Panc1 (cell line): Measurements from ENCODE around the gene CAV1. TPM values are rescaled to one million over a fixed set of nuclear protein-coding genes. Genes with fewer than 3 reads are reported as not detected.

Experiments
- ATAC-seq: fragments of 200-7000 bp; cut with Tn5 transposase; 2 replicates; pipeline ENCODE4 v1.9.1; 2020; ENCODE audit warnings: mild to moderate bottlenecking, moderate library complexity
- BruUV-seq: library from RNA; stranded (reverse); fragments of 400-500 nt; replicated peaks from 2 replicates; lab custom pipeline; 2021; lab: Mats Ljungman, UMichigan
- CTCF ChIA-PET: fragments of 300-600 bp; sonication (Branson Sonifier 250); formaldehyde crosslinking; loops from one replicate; lab custom pipeline; 2022; ENCODE audit warnings: antibody characterized with exemption; lab: Charles Lee
- POLR2A ChIA-PET: fragments of 300-600 bp; sonication (Branson Sonifier 250); formaldehyde crosslinking; loops from one replicate; lab custom pipeline; 2022; ENCODE audit warnings: antibody characterized with exemption; lab: Charles Lee
- DNase-seq: peaks from one replicate; pipeline ENCODE4 v3.0.0-alpha.2; 2010; ENCODE audit warnings: low read depth, low spot score
- H3K27ac ChIP-seq: 2 replicates; pipeline ENCODE4 v1.5.1; 2011; ENCODE audit warnings: mild to moderate bottlenecking, low read length, inconsistent platforms
- H3K27me3 ChIP-seq: fragments of 200-500 bp; sonication (Bioruptor generic); 2 replicates; pipeline ENCODE4 v1.6.0; 2014; ENCODE audit warnings: low read length, inconsistent platforms; ENCODE audit not compliant: control insufficient read depth, insufficient read depth
- H3K36me3 ChIP-seq: fragments of 200-500 bp; sonication (Bioruptor generic); 2 replicates; pipeline ENCODE4 v1.5.1; 2014; ENCODE audit warnings: inconsistent platforms, mild to moderate bottlenecking, low read length, moderate library complexity; ENCODE audit not compliant: control insufficient read depth, insufficient read depth
- H3K4me1 ChIP-seq: 2 replicates; pipeline ENCODE4 v1.5.1; 2011; ENCODE audit warnings: inconsistent platforms, mild to moderate bottlenecking, low read length, moderate library complexity; ENCODE audit not compliant: control insufficient read depth, insufficient read depth
- H3K4me3 ChIP-seq, 2 experiments: 2 replicates each; pipeline ENCODE4 v1.5.1; 2011 to 2012; ENCODE audit warnings: low read depth in 2 of 2, low read length in 2 of 2, mild to moderate bottlenecking in 2 of 2, inconsistent platforms in 1 of 2, moderate library complexity in 1 of 2
- H3K9me3 ChIP-seq: fragments of 200-500 bp; sonication (Bioruptor generic); 2 replicates; pipeline ENCODE4 v1.5.1; 2014; ENCODE audit warnings: low read depth, mild to moderate bottlenecking, inconsistent platforms, low read length, moderate library complexity; ENCODE audit not compliant: control insufficient read depth, insufficient read depth
- POLR2AphosphoS5 ChIP-seq: IDR thresholded peaks from 2 replicates; pipeline ENCODE4 v1.6.1; 2012; ENCODE audit warnings: mild to moderate bottlenecking, low read depth, low read length, moderate library complexity
- SIN3A ChIP-seq: IDR thresholded peaks from 2 replicates; pipeline ENCODE4 v1.6.1; 2012; ENCODE audit warnings: low read depth, mild to moderate bottlenecking, low read length, moderate library complexity, borderline replicate concordance; ENCODE audit not compliant: insufficient read depth
- TCF7L2 ChIP-seq: IDR thresholded peaks from 2 replicates; pipeline ENCODE4 v1.6.1; 2011; ENCODE audit warnings: mild to moderate bottlenecking, low read depth, low read length, inconsistent platforms
- in situ Hi-C: cut with HindIII; loops from 2 replicates; pipeline ENCODE4 v1.10.0; 2016; ENCODE audit warnings: low sequenced_read_pairs, low pct_unique_long_range_greater_than_20kb
- intact Hi-C: fragments of 100-400 bp; cut with micrococcal nuclease; formaldehyde crosslinking; loops from one replicate; pipeline ENCODE4 v1.10.0; 2022; ENCODE audit not compliant: unreplicated experiment
- total RNA-seq: library from RNA; stranded (reverse); gene quantifications from one replicate; pipeline ENCODE4 v1.2.1, GENCODE V29; 2021; ENCODE audit not compliant: unreplicated experiment
- TF ChIP-seq, protein P1 (sequence below), 2 experiments: IDR thresholded peaks; 2 replicates each; pipeline ENCODE4 v1.6.1; 2011 to 2012; ENCODE audit warnings: low read depth in 2 of 2, control low read depth in 1 of 2, low read length in 1 of 2, mild to moderate bottlenecking in 1 of 2, moderate library complexity in 1 of 2; ENCODE audit not compliant: insufficient read depth in 1 of 2
- TF ChIP-seq, protein P2 (sequence below): fragments of 450-650 bp; IDR thresholded peaks from 2 replicates; pipeline ENCODE4 v1.5.1; 2017; ENCODE audit warnings: mild to moderate bottlenecking

CAV1 gene
- total RNA-seq, 1 experiment from 2014 or later: 496 TPM

DNA sequence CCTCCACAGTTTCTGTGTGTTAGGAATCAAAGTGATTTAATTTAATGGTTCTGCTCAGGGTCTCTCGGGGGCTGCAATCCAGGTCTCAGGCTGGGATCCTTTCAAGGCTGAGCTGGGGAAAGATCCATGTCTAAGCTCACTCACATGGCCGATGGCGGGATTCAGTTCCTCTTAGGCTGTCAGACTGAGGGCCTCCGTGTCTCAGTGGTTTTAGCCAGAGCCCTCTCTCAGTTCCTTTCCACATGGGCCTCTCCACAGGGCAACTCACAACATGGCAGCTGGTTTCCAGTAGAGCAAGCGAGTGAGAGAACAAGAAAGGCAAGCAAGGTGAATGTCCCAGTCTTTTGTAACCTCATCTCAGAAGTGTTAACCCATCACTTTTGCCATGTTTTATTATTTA, 26.9 kb downstream of the CAV1 start:
- Histone ChIP-seq H3K9me3 (no peaks in the 10 kb centered on the region), H3K4me1 (peaks cover 69% of the 10 kb centered on the region), H3K36me3 (peaks cover 38% of the 10 kb centered on the region), H3K27ac (peak overlapping the region; percentile 26; the same call in 1 of the 2 replicates), H3K4me3 (no peak overlapping the region), H3K27me3 (no peaks in the 10 kb centered on the region)
- POLR2A ChIA-PET: no interaction called here
- intact Hi-C loops (no loop called here), in situ Hi-C loops (no loop called here)
- ATAC-seq: no peak
- no peak for DNase-seq
- TF ChIP-seq SIN3A (no peak), POLR2AphosphoS5 (no peak), TCF7L2 (no peak)
- TF ChIP-seq, protein P1, sequence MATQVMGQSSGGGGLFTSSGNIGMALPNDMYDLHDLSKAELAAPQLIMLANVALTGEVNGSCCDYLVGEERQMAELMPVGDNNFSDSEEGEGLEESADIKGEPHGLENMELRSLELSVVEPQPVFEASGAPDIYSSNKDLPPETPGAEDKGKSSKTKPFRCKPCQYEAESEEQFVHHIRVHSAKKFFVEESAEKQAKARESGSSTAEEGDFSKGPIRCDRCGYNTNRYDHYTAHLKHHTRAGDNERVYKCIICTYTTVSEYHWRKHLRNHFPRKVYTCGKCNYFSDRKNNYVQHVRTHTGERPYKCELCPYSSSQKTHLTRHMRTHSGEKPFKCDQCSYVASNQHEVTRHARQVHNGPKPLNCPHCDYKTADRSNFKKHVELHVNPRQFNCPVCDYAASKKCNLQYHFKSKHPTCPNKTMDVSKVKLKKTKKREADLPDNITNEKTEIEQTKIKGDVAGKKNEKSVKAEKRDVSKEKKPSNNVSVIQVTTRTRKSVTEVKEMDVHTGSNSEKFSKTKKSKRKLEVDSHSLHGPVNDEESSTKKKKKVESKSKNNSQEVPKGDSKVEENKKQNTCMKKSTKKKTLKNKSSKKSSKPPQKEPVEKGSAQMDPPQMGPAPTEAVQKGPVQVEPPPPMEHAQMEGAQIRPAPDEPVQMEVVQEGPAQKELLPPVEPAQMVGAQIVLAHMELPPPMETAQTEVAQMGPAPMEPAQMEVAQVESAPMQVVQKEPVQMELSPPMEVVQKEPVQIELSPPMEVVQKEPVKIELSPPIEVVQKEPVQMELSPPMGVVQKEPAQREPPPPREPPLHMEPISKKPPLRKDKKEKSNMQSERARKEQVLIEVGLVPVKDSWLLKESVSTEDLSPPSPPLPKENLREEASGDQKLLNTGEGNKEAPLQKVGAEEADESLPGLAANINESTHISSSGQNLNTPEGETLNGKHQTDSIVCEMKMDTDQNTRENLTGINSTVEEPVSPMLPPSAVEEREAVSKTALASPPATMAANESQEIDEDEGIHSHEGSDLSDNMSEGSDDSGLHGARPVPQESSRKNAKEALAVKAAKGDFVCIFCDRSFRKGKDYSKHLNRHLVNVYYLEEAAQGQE (IDR thresholded peaks at IDR 0.05; ENCODE audit: insufficient read depth in 1 of 2, low read depth in 2 of 2, low read length in 1 of 2): no peak
- TF ChIP-seq, protein P2, sequence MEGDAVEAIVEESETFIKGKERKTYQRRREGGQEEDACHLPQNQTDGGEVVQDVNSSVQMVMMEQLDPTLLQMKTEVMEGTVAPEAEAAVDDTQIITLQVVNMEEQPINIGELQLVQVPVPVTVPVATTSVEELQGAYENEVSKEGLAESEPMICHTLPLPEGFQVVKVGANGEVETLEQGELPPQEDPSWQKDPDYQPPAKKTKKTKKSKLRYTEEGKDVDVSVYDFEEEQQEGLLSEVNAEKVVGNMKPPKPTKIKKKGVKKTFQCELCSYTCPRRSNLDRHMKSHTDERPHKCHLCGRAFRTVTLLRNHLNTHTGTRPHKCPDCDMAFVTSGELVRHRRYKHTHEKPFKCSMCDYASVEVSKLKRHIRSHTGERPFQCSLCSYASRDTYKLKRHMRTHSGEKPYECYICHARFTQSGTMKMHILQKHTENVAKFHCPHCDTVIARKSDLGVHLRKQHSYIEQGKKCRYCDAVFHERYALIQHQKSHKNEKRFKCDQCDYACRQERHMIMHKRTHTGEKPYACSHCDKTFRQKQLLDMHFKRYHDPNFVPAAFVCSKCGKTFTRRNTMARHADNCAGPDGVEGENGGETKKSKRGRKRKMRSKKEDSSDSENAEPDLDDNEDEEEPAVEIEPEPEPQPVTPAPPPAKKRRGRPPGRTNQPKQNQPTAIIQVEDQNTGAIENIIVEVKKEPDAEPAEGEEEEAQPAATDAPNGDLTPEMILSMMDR: no peak
- BruUV-seq: no TSS peak
- CTCF ChIA-PET: no interaction called here

DNA sequence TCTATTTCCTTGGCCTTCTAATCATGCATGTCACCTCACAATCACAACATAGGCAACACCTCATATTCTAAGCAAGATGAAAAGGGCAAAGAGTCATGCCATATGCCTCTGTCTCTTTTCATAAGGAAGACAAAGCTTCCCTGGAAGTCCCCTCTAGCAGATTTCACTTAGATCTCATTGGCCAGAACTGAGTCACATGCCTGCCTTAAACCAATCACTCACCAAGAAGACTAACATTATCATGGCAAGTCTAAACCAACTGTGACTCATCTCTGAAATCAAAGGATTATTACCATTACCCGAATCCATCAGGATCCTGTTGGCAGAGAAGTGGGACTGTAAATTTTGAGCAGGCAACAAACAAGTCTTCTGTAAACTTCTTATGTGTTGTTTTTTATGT, 27.8 kb downstream of the CAV1 start:
- ChIA-PET POLR2A (no interaction called here), CTCF (interaction anchor here (0.5 kb wide), 1 partner anchor 90 kb away, joined by 4 read pairs; no protein-coding TSS in a partner anchor)
- no peak for ATAC-seq
- BruUV-seq: no TSS peak
- Histone ChIP-seq H3K4me1 (peaks cover 74% of the 10 kb centered on the region), H3K4me3 (no peak overlapping the region), H3K36me3 (peaks cover 37% of the 10 kb centered on the region), H3K27ac (0 out of 2 replicates have a peak overlapping the region, but pooled peaks have one; percentile 31), H3K9me3 (no peaks in the 10 kb centered on the region), H3K27me3 (no peaks in the 10 kb centered on the region)
- intact Hi-C loops: no loop called here
- DNase-seq: no peak
- TF ChIP-seq, protein P1 (IDR thresholded peaks at IDR 0.05; ENCODE audit: insufficient read depth in 1 of 2, low read depth in 2 of 2, low read length in 1 of 2): no peak
- TF ChIP-seq, protein P2: no peak
- TF ChIP-seq POLR2AphosphoS5: 0 out of 2 replicates have a peak, but pooled peaks have one; percentile 19
- in situ Hi-C loops: no loop called here
